GM12878 (cell line): ENCODE data around the gene RNASEH2B. TPM values are rescaled to one million over a fixed set of nuclear protein-coding genes. Genes with fewer than 3 reads are reported as not detected.

ENCODE experiments used
- ATAC-seq: fragments of 200-7000 bp; cut with Tn5 transposase; 3 replicates; pipeline ENCODE4 v1.9.1; 2020; ENCODE audit warnings: mild to moderate bottlenecking, moderate library complexity
- BruUV-seq: library from RNA; stranded (reverse); fragments of 400-500 nt; replicated peaks from 2 replicates; lab custom pipeline; 2021; lab: Mats Ljungman, UMichigan
- CTCF ChIA-PET: fragments of 300-600 bp; sonication (Branson Sonifier 250); formaldehyde crosslinking; extraction: SDS; loops from one replicate; lab custom pipeline; 2021; ENCODE audit warnings: inconsistent platforms; lab: Yijun Ruan, JAX
- POLR2A ChIA-PET: fragments of 350-600 bp; formaldehyde crosslinking; extraction: SDS; loops from one replicate; lab custom pipeline; 2021; ENCODE audit warnings: inconsistent platforms; lab: Charles Lee
- RAD21 ChIA-PET: fragments of 300-600 bp; sonication (Branson Sonifier 250); formaldehyde crosslinking; loops from one replicate; lab custom pipeline; 2023; ENCODE audit warnings: antibody characterized with exemption; ENCODE audit not compliant: unreplicated experiment; lab: Charles Lee
- SMC1A ChIA-PET: fragments of 300-600 bp; sonication (Branson Sonifier 250); formaldehyde crosslinking; loops from one replicate; lab custom pipeline; 2023; ENCODE audit not compliant: unreplicated experiment, uncharacterized antibody; lab: Charles Lee
- DNase-seq: peaks from one replicate; pipeline ENCODE4 v3.0.0-alpha.2; 2011; ENCODE audit warnings: low read depth, low spot score
- FAIRE-seq: peaks from 3 replicates; lab custom pipeline; 2011; peaks lifted over from hg19 to GRCh38; lab: Jason Lieb, UNC
- H2AFZ ChIP-seq: 2 replicates; pipeline ENCODE4 v1.6.0; 2011; ENCODE audit warnings: low read depth, low read length, control low read depth; ENCODE audit not compliant: control insufficient read depth
- H3K27ac ChIP-seq: 2 replicates; pipeline ENCODE4 v1.5.1; 2011; ENCODE audit warnings: control low read depth; ENCODE audit not compliant: control insufficient read depth, insufficient read depth
- H3K27me3 ChIP-seq, 2 experiments: replicated peaks in 1 of 2; 2 replicates each; pipeline versions ENCODE4 v1.6.0 to v1.6.1; 2011; ENCODE audit warnings: low read length in 1 of 2; ENCODE audit not compliant: control insufficient read depth in 2 of 2, insufficient read depth in 2 of 2
- H3K36me3 ChIP-seq, 2 experiments: 2 replicates each; pipeline ENCODE4 v1.5.1; 2011; ENCODE audit warnings: low read length in 1 of 2; ENCODE audit not compliant: control insufficient read depth in 2 of 2, insufficient read depth in 2 of 2
- H3K4me1 ChIP-seq: 2 replicates; pipeline ENCODE4 v1.6.1; 2011; ENCODE audit warnings: mild to moderate bottlenecking, low read length, moderate library complexity, mixed read lengths; ENCODE audit not compliant: control insufficient read depth, insufficient read depth
- H3K4me2 ChIP-seq: 2 replicates; pipeline ENCODE4 v1.6.0; 2011; ENCODE audit warnings: control low read depth; ENCODE audit not compliant: control insufficient read depth, insufficient read depth
- H3K4me3 ChIP-seq: fragments of 200-600 bp; sonication (generic); 2 replicates; pipeline ENCODE4 v1.5.1; 2016
- H3K79me2 ChIP-seq: 2 replicates; pipeline ENCODE4 v1.6.0; 2011; ENCODE audit warnings: low read length; ENCODE audit not compliant: control insufficient read depth, insufficient read depth
- H3K9ac ChIP-seq: 2 replicates; pipeline ENCODE4 v1.8.0; 2011; ENCODE audit warnings: low read length, control low read depth, mixed read lengths; ENCODE audit not compliant: control insufficient read depth, insufficient read depth
- H3K9me3 ChIP-seq: replicated peaks from 3 replicates; pipeline ENCODE4 v1.5.1; 2011; ENCODE audit warnings: mild to moderate bottlenecking, low read length; ENCODE audit not compliant: control insufficient read depth, insufficient read depth
- H4K20me1 ChIP-seq: 2 replicates; pipeline ENCODE4 v1.6.0; 2011; ENCODE audit not compliant: control insufficient read depth, insufficient read depth
- CBX5 ChIP-seq: sonication (generic); IDR thresholded peaks from 2 replicates; pipeline ENCODE4 v1.6.1; 2016; ENCODE audit warnings: low read depth, moderate library complexity, mild to moderate bottlenecking, inconsistent platforms
- CHD1 ChIP-seq: IDR thresholded peaks from 2 replicates; pipeline ENCODE4 v1.6.1; 2012; ENCODE audit warnings: low read depth, low read length, improper control_type of control experiment
- HDGF ChIP-seq: fragments of 450-650 bp; IDR thresholded peaks from 2 replicates; pipeline ENCODE4 v1.6.1; 2016; ENCODE audit warnings: antibody characterized with exemption
- JUNB ChIP-seq: IDR thresholded peaks from 2 replicates; pipeline ENCODE4 v1.6.1; 2016; ENCODE audit warnings: antibody characterized with exemption, mild to moderate bottlenecking
- MTA2 ChIP-seq: fragments of 450-650 bp; IDR thresholded peaks from 2 replicates; pipeline ENCODE4 v1.6.1; 2016; ENCODE audit warnings: low read depth, mild to moderate bottlenecking, moderate library complexity
- NKRF ChIP-seq: fragments of 450-650 bp; conservative IDR thresholded peaks from 2 replicates; pipeline ENCODE4 v1.6.1; 2017; ENCODE audit warnings: mild to moderate bottlenecking, moderate library complexity
- POU2F2 ChIP-seq: IDR thresholded peaks from 3 replicates; pipeline ENCODE4 v1.6.1; 2011; ENCODE audit warnings: low read depth, mild to moderate bottlenecking, low read length, borderline replicate concordance
- STAT1 ChIP-seq: fragments of 450-650 bp; conservative IDR thresholded peaks from 2 replicates; pipeline ENCODE4 v1.6.1; 2014; ENCODE audit warnings: antibody characterized with exemption, mild to moderate bottlenecking
- SUZ12 ChIP-seq: fragments of 200-600 bp; sonication (generic); IDR thresholded peaks from one replicate; pipeline ENCODE4 v1.6.1; 2018; ENCODE audit warnings: antibody characterized with exemption, mild to moderate bottlenecking; ENCODE audit not compliant: unreplicated experiment
- ZBTB4 ChIP-seq: fragments of 450-650 bp; formaldehyde crosslinking; IDR thresholded peaks from 2 replicates; pipeline ENCODE4 v1.4.0; 2022; ENCODE audit warnings: mild to moderate bottlenecking, moderate library complexity
- WGBS: methylation state at CpG from one replicate; pipeline ENCODE4 v1.1.6; 2016; ENCODE audit warnings: low lambda C conversion rate; ENCODE audit not compliant: insufficient replicate concordance, insufficient coverage; ENCODE audit errors: missing lambda C conversion rate; 5-methylcytosine and 5-hydroxymethylcytosine counted together
- in situ Hi-C: fragments of 300-500 bp; cut with MboI; formaldehyde crosslinking; loops from 9 replicates; pipeline ENCODE4 v1.14.3; 2018; ENCODE audit warnings: mixed read lengths
- intact Hi-C: fragments of 100-400 bp; cut with micrococcal nuclease; formaldehyde crosslinking; loops from one replicate; pipeline ENCODE4 v1.14.2; 2022; ENCODE audit not compliant: unreplicated experiment
- polyA plus RNA-seq, 11 experiments: library from polyadenylated mRNA; depleted of rRNA in 4 of 11; unstranded in 6 of 11; stranded (reverse) in 5 of 11; fragments of >200 nt; fragmentation: Nextera tagmentation in 4 of 11; fragmentation: Illumina TruSeq in 1 of 11; extraction: Ambion mirVana in 4 of 11; extraction: Trizol in 1 of 11; gene quantifications; 1 replicate in 1 of 11; 2 replicates in 10 of 11; pipeline versions ENCODE4 v1.2.1 to v1.2.3, GENCODE V29; 2011 to 2016; ENCODE audit warnings: inconsistent platforms in 2 of 11, missing spikeins in 2 of 11, low read depth in 1 of 11
- total RNA-seq, 4 experiments: library from RNA; depleted of rRNA in 3 of 4; stranded (reverse); fragments of >200 nt in 3 of 4; fragmentation: Illumina TruSeq in 1 of 4; extraction: Trizol in 1 of 4; gene quantifications; 2 replicates each; pipeline versions ENCODE4 v1.2.1 to v1.2.3, GENCODE V29; 2013 to 2021

The RNASEH2B gene
- total and polyA plus RNA-seq, 10 of the 15 experiments (the other 5 are each of a cell fraction or from before 2014, with no cell fraction given): 64.9 to 148 (median 97.3) TPM

GRCh38 chr13:50995854-50996253 is 86.3 kb downstream of the RNASEH2B start:
- no peak overlapping the region for H3K27ac ChIP-seq
- no peaks in the 10 kb centered on the region for H3K27me3 ChIP-seq
- H3K79me2 ChIP-seq: no peaks in the 10 kb centered on the region
- H3K9me3 ChIP-seq: no peaks in the 10 kb centered on the region
- intact Hi-C loops (no loop called here), in situ Hi-C loops (no loop called here)
- 82% methylated on average over 4 of the region's 4 CpGs for WGBS
- H3K4me3 ChIP-seq: no peak overlapping the region
- H4K20me1 ChIP-seq: no peaks in the 10 kb centered on the region
- ChIA-PET CTCF (no interaction called here), POLR2A (no interaction called here), RAD21 (no interaction called here), SMC1A (no interaction called here)
- no peak for TF ChIP-seq POU2F2
- no peak for TF ChIP-seq CHD1
- TF ChIP-seq CBX5: no peak
- ATAC-seq (no peak), DNase-seq (no peak), FAIRE-seq (no peak)
- peaks cover 11% of the 10 kb centered on the region for H3K4me1 ChIP-seq
- H3K9ac ChIP-seq: no peak overlapping the region
- BruUV-seq: no TSS peak
- H2AFZ ChIP-seq: no peak overlapping the region
- H3K4me2 ChIP-seq: no peak overlapping the region
- H3K36me3 ChIP-seq: no peaks in the 10 kb centered on the region

GRCh38 chr13:50998326-50998725 is 88.7 kb downstream of the RNASEH2B start:
- BruUV-seq: no TSS peak
- Histone ChIP-seq H3K4me3 (no peak overlapping the region), H3K9ac (no peak overlapping the region), H2AFZ (no peak overlapping the region), H4K20me1 (no peaks in the 10 kb centered on the region), H3K27ac (no peak overlapping the region), H3K27me3 (no peaks in the 10 kb centered on the region; a peak in 1 of 4 replicates), H3K9me3 (no peaks in the 10 kb centered on the region)
- in situ Hi-C loops: no loop called here
- RAD21 ChIA-PET: no interaction called here
- DNase-seq (no peak), FAIRE-seq (no peak)
- TF ChIP-seq NKRF (no peak), HDGF (no peak), JUNB (no peak), CHD1 (no peak), MTA2 (no peak), STAT1 (no peak), ZBTB4 (CRISPR knock-in tag) (no peak), SUZ12 (no peak)
- TF ChIP-seq, all 136 proteins: peak for 0
- no peaks in the 10 kb centered on the region for H3K36me3 ChIP-seq
- no peak for ATAC-seq
- POLR2A ChIA-PET: no interaction called here
- intact Hi-C loops: no loop called here
- H3K4me2 ChIP-seq: no peak overlapping the region
- CTCF ChIA-PET: no interaction called here
- H3K79me2 ChIP-seq: no peaks in the 10 kb centered on the region
- SMC1A ChIA-PET: no interaction called here
- no peaks in the 10 kb centered on the region for H3K4me1 ChIP-seq
- 7% methylated on average over 3 of the region's 3 CpGs for WGBS
